ENCODE results near the gene SMIM10L1.

Gene SMIM10L1

DNA sequence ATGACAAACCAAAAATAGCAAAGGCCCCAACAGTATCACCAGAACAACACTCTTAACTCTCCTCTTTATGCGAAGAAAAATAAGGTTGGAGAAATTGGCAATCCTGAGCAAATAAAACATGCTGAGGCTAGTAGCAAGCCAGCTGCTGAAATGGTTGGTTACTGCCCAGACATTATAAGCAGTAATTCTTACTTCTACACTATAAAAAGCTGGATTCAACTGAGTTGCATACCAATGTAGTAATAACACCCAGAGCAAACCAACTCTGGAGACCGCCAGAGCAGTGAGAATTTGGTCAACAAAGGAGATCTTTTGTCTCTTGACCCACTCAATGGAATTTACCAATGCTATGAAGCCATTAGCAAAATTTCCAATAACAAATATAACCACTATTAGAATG is 37.2 kb upstream of the SMIM10L1 start:
- Histone ChIP-seq H3K18ac (ENCODE audit: low read length) (no peak overlapping the region), H2BK120ac (ENCODE audit: low read depth, low read length) (no peak overlapping the region), H3K23ac (ENCODE audit: low read depth, low read length, poor library complexity) (no peak overlapping the region), H2BK12ac (ENCODE audit: low read length) (no peak overlapping the region), H2BK5ac (ENCODE audit: low read length) (no peak overlapping the region), H4K91ac (ENCODE audit: low read depth, low read length, poor library complexity) (no peak overlapping the region), H3K4me3 (ENCODE audit: low read length in 2 of 2) (no peak overlapping the region), H3K4ac (ENCODE audit: low read length) (no peak overlapping the region), H2AFZ (ENCODE audit: low read length) (no peak overlapping the region), H3K4me1 (ENCODE audit: control insufficient read depth in 2 of 2, insufficient read depth in 1 of 2, low read depth in 1 of 2, low read length in 2 of 2) (no peaks in the 10 kb centered on the region), H3K27ac (replicated peaks; ENCODE audit: low read length) (no peak overlapping the region), H3K36me3 (replicated peaks in 1 of 2; ENCODE audit: control insufficient read depth in 2 of 2, insufficient read depth in 2 of 2, low read length in 2 of 2) (peaks cover 0 to 19% of the 10 kb centered on the region in 2 donors), H3K9me3 (replicated peaks in 1 of 2; ENCODE audit: control insufficient read depth in 2 of 2, insufficient read depth in 1 of 2, low read depth in 1 of 2, low read length in 2 of 2) (peaks cover 0 to 8% of the 10 kb centered on the region in 2 donors), H3K14ac (ENCODE audit: low read length) (no peak overlapping the region), H3K27me3 (ENCODE audit: control insufficient read depth in 3 of 3, insufficient read depth in 3 of 3, low read depth in 1 of 3, low read length in 3 of 3) (no peaks in the 10 kb centered on the region), H2BK15ac (ENCODE audit: low read length) (no peak overlapping the region), H2AK5ac (ENCODE audit: low read depth, low read length) (no peak overlapping the region), H3K79me1 (ENCODE audit: low read depth, low read length) (peaks cover 9% of the 10 kb centered on the region), H3K4me2 (ENCODE audit: insufficient read depth, low read length, poor library complexity, severe bottlenecking) (no peak overlapping the region), H4K8ac (ENCODE audit: low read depth, low read length) (no peak overlapping the region), H3K9ac (ENCODE audit: low read depth, low read length, poor library complexity) (no peak overlapping the region)
- DNase-seq (ENCODE audit: low spot score): no peak
- no CpG with 5 or more reads among the region's 2 CpGs for WGBS, 2 donors (ENCODE audit: extremely low coverage in 2 of 2, insufficient read length in 2 of 2, insufficient replicate concordance in 1 of 2)

DNA sequence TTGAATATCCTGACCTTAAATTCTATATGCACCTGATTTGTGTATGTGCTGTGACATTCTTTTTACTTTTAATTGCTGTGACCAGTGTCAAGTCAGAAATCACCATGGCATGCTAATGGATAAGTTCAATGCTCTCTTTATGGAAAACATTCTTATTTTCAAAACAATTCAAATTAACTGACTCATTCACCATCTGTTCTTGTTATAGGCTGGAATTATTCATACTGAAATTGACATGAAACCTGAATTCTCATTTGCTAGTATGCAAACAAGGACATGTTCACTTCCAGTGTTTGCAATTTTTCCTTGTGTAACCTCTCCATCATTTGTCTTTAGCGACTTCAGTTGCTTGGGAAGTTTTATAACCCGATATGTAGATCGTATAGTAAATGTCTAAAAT is 36.7 kb upstream of the SMIM10L1 start, which contains the start of gene TAS2R30:
TAS2R30 (minus strand) TSS at position 340 of the 400 bp plus-strand sequence. CDS start 400 bp downstream, outside the sequence.
- H3K36me3 ChIP-seq (replicated peaks in 1 of 2; ENCODE audit: control insufficient read depth in 2 of 2, insufficient read depth in 2 of 2, low read length in 2 of 2): peaks cover 0 to 17% of the 10 kb centered on the region in 2 donors
- H2BK15ac ChIP-seq (ENCODE audit: low read length): no peak within 1 kb of the TSS
- no peak within 1 kb of the TSS for H4K91ac ChIP-seq (ENCODE audit: low read depth, low read length, poor library complexity)
- no peak within 1 kb of the TSS for H3K27ac ChIP-seq (replicated peaks; ENCODE audit: low read length)
- H2BK12ac ChIP-seq (ENCODE audit: low read length): no peak within 1 kb of the TSS
- no peak within 1 kb of the TSS for H3K4me3 ChIP-seq (ENCODE audit: low read length in 2 of 2)
- no peak within 1 kb of the TSS for H3K14ac ChIP-seq (ENCODE audit: low read length)
- peaks cover 0 to 6% of the 10 kb centered on the region in 2 donors for H3K9me3 ChIP-seq (replicated peaks in 1 of 2; ENCODE audit: control insufficient read depth in 2 of 2, insufficient read depth in 1 of 2, low read depth in 1 of 2, low read length in 2 of 2)
- H3K27me3 ChIP-seq (ENCODE audit: control insufficient read depth in 3 of 3, insufficient read depth in 3 of 3, low read depth in 1 of 3, low read length in 3 of 3): no peaks in the 10 kb centered on the region
- H2BK120ac ChIP-seq (ENCODE audit: low read depth, low read length): no peak within 1 kb of the TSS
- no peak for DNase-seq (ENCODE audit: low spot score)
- H2BK5ac ChIP-seq (ENCODE audit: low read length): no peak within 1 kb of the TSS
- WGBS, 2 donors (ENCODE audit: extremely low coverage in 2 of 2, insufficient read length in 2 of 2, insufficient replicate concordance in 1 of 2): no CpG with 5 or more reads among the region's 3 CpGs
- H3K18ac ChIP-seq (ENCODE audit: low read length): no peak within 1 kb of the TSS
- H2AK5ac ChIP-seq (ENCODE audit: low read depth, low read length): no peak within 1 kb of the TSS
- no peak within 1 kb of the TSS for H2AFZ ChIP-seq (ENCODE audit: low read length)
- no peak within 1 kb of the TSS for H3K4ac ChIP-seq (ENCODE audit: low read length)
- H4K8ac ChIP-seq (ENCODE audit: low read depth, low read length): no peak within 1 kb of the TSS
- no peak within 1 kb of the TSS for H3K4me2 ChIP-seq (ENCODE audit: insufficient read depth, low read length, poor library complexity, severe bottlenecking)
- H3K79me1 ChIP-seq (ENCODE audit: low read depth, low read length): peaks cover 9% of the 10 kb centered on the region
- no peak within 1 kb of the TSS for H3K9ac ChIP-seq (ENCODE audit: low read depth, low read length, poor library complexity)
- H3K4me1 ChIP-seq (ENCODE audit: control insufficient read depth in 2 of 2, insufficient read depth in 1 of 2, low read depth in 1 of 2, low read length in 2 of 2): no peaks in the 10 kb centered on the region
- H3K23ac ChIP-seq (ENCODE audit: low read depth, low read length, poor library complexity): no peak within 1 kb of the TSS

DNA sequence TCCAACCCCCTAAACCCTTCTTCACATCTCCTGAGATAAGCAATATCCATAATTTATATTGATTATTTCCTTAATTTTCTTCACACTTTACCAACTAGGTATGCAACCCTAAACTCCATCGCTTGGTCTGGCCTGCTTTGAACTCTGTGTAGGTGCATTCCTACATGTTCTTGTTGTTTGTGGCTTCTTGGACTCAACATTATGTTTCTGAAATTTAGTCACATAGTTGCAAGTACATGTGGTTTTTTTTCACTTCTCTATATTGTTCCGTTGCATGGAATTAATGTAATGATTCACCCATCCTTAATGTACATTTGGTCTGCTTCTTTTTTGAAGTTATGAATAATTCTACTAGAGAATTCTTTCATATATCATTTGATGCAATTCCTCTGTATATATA is 34.9 kb upstream of the SMIM10L1 start:
- Histone ChIP-seq H3K14ac (ENCODE audit: low read length) (no peak overlapping the region), H3K27me3 (ENCODE audit: control insufficient read depth in 3 of 3, insufficient read depth in 3 of 3, low read depth in 1 of 3, low read length in 3 of 3) (no peaks in the 10 kb centered on the region), H3K18ac (ENCODE audit: low read length) (no peak overlapping the region), H3K4me3 (ENCODE audit: low read length in 2 of 2) (no peak overlapping the region), H3K79me1 (ENCODE audit: low read depth, low read length) (peaks cover under 1% of the 10 kb centered on the region), H3K4me1 (ENCODE audit: control insufficient read depth in 2 of 2, insufficient read depth in 1 of 2, low read depth in 1 of 2, low read length in 2 of 2) (no peaks in the 10 kb centered on the region), H3K9ac (ENCODE audit: low read depth, low read length, poor library complexity) (no peak overlapping the region), H2BK15ac (ENCODE audit: low read length) (no peak overlapping the region), H2BK5ac (ENCODE audit: low read length) (no peak overlapping the region), H3K36me3 (replicated peaks in 1 of 2; ENCODE audit: control insufficient read depth in 2 of 2, insufficient read depth in 2 of 2, low read length in 2 of 2) (peaks cover 0 to 18% of the 10 kb centered on the region in 2 donors), H2BK12ac (ENCODE audit: low read length) (no peak overlapping the region), H3K23ac (ENCODE audit: low read depth, low read length, poor library complexity) (no peak overlapping the region), H2BK120ac (ENCODE audit: low read depth, low read length) (no peak overlapping the region), H4K8ac (ENCODE audit: low read depth, low read length) (no peak overlapping the region), H3K4ac (ENCODE audit: low read length) (no peak overlapping the region), H4K91ac (ENCODE audit: low read depth, low read length, poor library complexity) (no peak overlapping the region), H2AFZ (ENCODE audit: low read length) (no peak overlapping the region), H3K9me3 (replicated peaks in 1 of 2; ENCODE audit: control insufficient read depth in 2 of 2, insufficient read depth in 1 of 2, low read depth in 1 of 2, low read length in 2 of 2) (peaks cover 0 to 7% of the 10 kb centered on the region in 2 donors), H2AK5ac (ENCODE audit: low read depth, low read length) (no peak overlapping the region), H3K4me2 (ENCODE audit: insufficient read depth, low read length, poor library complexity, severe bottlenecking) (no peak overlapping the region), H3K27ac (replicated peaks; ENCODE audit: low read length) (no peak overlapping the region)
- DNase-seq (ENCODE audit: low spot score): no peak
- no CpG with 5 or more reads among the region's 2 CpGs for WGBS, 2 donors (ENCODE audit: extremely low coverage in 2 of 2, insufficient read length in 2 of 2, insufficient replicate concordance in 1 of 2)

DNA sequence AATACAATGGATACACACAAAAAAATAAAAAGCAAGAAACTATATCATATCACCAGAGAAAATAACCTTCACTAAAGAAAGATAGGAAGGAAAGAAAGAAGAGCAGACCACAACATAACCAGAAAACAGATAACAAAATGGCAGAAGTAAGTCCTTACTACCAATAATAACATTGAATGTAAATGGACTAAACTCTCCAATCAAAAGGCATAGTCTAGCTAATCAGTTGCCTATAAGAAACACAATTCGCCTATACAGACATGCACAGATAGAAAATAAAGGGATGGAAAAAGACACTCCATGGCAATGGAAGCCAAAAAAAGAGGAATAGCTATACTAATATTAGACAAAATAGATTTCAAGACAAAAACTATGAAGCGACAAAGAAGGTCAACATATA is 27.6 kb upstream of the SMIM10L1 start:
- Histone ChIP-seq H3K4me1 (ENCODE audit: control insufficient read depth in 2 of 2, insufficient read depth in 1 of 2, low read depth in 1 of 2, low read length in 2 of 2) (no peaks in the 10 kb centered on the region), H3K23ac (ENCODE audit: low read depth, low read length, poor library complexity) (no peak overlapping the region), H3K79me1 (ENCODE audit: low read depth, low read length) (no peaks in the 10 kb centered on the region), H2BK15ac (ENCODE audit: low read length) (no peak overlapping the region), H2AK5ac (ENCODE audit: low read depth, low read length) (no peak overlapping the region), H3K4ac (ENCODE audit: low read length) (no peak overlapping the region), H4K91ac (ENCODE audit: low read depth, low read length, poor library complexity) (no peak overlapping the region), H3K9ac (ENCODE audit: low read depth, low read length, poor library complexity) (no peak overlapping the region), H3K4me2 (ENCODE audit: insufficient read depth, low read length, poor library complexity, severe bottlenecking) (no peak overlapping the region), H3K4me3 (ENCODE audit: low read length in 2 of 2) (no peak overlapping the region), H3K27me3 (ENCODE audit: control insufficient read depth in 3 of 3, insufficient read depth in 3 of 3, low read depth in 1 of 3, low read length in 3 of 3) (no peaks in the 10 kb centered on the region), H2BK5ac (ENCODE audit: low read length) (no peak overlapping the region), H2BK12ac (ENCODE audit: low read length) (no peak overlapping the region), H3K27ac (replicated peaks; ENCODE audit: low read length) (no peak overlapping the region), H3K9me3 (replicated peaks in 1 of 2; ENCODE audit: control insufficient read depth in 2 of 2, insufficient read depth in 1 of 2, low read depth in 1 of 2, low read length in 2 of 2) (peaks cover 3 to 21% of the 10 kb centered on the region in 2 donors), H3K36me3 (replicated peaks in 1 of 2; ENCODE audit: control insufficient read depth in 2 of 2, insufficient read depth in 2 of 2, low read length in 2 of 2) (peaks cover 0 to 25% of the 10 kb centered on the region in 2 donors), H2BK120ac (ENCODE audit: low read depth, low read length) (no peak overlapping the region), H4K8ac (ENCODE audit: low read depth, low read length) (no peak overlapping the region), H2AFZ (ENCODE audit: low read length) (no peak overlapping the region), H3K18ac (ENCODE audit: low read length) (no peak overlapping the region), H3K14ac (ENCODE audit: low read length) (no peak overlapping the region)
- no CpG with 5 or more reads among the region's 2 CpGs for WGBS, 2 donors (ENCODE audit: extremely low coverage in 2 of 2, insufficient read length in 2 of 2, insufficient replicate concordance in 1 of 2)
- DNase-seq (ENCODE audit: low spot score): no peak
